Erythroblast (primary cell): ENCODE measurements around the gene KRT2.

Experiments
- DNase-seq, 2 experiments: peaks; one replicate each; lab custom pipeline; 2025; lab: John Stamatoyannopoulos, UW
- GATA1 ChIP-seq: IDR thresholded peaks from 2 replicates; pipeline ENCODE4 v1.6.1; 2011; ENCODE audit warnings: low read depth, mild to moderate bottlenecking, control low read depth, low read length, moderate library complexity
- POLR2A ChIP-seq: IDR thresholded peaks from 2 replicates; pipeline ENCODE4 v1.6.1; 2011; ENCODE audit warnings: mild to moderate bottlenecking, low read length

Gene KRT2

GRCh38 chr12:52663420-52663819 is 11.4 kb upstream of the KRT2 start:
- no peak for TF ChIP-seq GATA1
- no peak for TF ChIP-seq POLR2A
- DNase-seq = no peak

GRCh38 chr12:52662918-52663229 is 10.9 kb upstream of the KRT2 start:
- no peak for DNase-seq
- TF ChIP-seq POLR2A (no peak), GATA1 (no peak)

DNA sequence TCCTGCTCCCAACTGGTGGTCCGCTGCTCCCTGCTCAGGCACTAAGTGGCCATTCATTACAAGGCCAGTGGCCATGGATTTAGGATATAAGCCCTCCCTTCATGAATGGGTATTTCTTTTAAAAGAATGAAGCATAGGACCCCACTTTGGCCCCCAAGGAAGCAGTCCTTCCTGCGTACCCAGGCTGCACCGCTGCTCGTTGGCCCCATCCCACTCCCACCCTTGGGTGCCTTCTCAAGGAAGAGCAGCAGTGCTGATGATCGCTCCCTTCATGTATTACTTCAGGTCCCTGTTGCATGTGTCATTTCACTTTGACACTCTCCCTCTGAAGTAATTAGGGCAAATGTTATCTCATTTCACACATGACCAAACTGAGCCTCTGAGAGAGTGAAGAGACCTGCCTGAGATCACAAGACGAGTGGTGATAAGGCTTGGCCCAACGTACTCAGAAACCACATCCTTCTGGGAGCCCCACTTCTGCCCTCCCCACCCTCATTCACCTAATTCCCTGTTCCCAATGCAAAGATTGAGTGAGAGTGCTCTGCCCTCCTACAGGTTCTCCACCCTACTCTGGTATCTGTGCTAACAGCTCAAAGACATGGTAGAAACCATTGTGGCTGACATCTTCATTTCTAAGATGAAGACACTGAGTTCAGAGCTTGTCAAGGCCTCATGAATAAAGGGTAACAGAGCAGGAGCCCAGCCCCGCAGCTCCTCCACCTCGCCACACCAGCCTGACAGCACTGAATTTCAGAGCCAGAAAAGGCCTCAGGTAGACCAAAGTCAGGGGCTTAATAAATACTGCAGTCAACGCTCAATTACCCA is 10.3 kb upstream of the KRT2 start:
- peak; percentile 95 to 98 for DNase-seq
- TF ChIP-seq POLR2A = peak; percentile 69
- TF ChIP-seq GATA1 = peak; percentile 50

GRCh38 chr12:52661668-52662067 is 9.7 kb upstream of the KRT2 start:
- peak; percentile 61 to 76 for DNase-seq
- TF ChIP-seq POLR2A (no peak), GATA1 (no peak)

DNA sequence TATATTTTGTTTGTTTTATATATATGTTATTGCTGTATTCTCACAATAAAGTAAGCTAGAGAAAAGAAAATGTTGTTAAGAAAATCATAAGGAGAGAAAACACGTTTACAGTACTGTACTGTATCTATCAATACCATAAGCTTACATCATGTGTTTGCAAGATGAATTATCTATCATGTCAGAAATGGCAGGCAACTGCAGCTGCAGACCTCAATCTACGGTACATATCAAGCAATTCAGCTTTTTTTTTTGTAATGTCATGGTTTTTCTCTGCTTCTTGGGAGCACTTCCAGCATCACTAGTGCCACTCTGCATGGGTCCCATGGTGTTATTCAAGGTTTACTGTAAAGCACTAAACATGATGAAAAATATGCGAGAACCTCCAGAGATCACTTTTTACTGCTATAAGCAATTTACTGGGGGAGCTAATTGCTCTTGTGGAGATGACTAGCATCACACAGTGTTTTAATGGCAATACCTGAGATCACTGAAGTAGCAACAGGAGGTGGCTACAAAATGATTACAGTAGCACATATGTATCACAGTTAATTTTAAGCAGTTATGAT is 9.0 kb upstream of the KRT2 start:
- peak; percentile 88 to 94 for DNase-seq
- TF ChIP-seq POLR2A = no peak
- no peak for TF ChIP-seq GATA1

DNA sequence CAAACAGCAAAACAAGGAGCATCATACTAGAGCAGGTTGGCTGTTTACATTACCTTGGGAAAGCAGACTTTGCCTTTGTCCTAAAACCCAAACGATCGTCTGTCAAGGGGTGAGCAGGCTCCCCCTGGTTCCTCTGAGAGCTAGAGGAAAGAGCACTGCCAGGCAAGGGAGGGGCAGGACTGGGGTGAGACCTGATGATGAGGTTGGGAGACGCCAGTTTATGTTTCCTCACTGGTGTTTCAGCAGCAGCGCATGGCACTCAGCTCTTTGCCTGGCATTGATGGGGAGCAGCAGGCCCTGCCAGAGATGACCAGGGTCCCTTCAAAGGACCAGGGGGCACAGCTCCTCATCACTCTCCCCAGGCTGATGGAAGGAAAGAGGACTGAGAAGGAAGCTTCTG is 7.9 kb upstream of the KRT2 start:
- peak in 1 of 2 experiments; percentile 56 for DNase-seq
- TF ChIP-seq POLR2A = no peak
- no peak for TF ChIP-seq GATA1

GRCh38 chr12:52659395-52659794 is 7.4 kb upstream of the KRT2 start:
- DNase-seq = no peak
- no peak for TF ChIP-seq POLR2A
- no peak for TF ChIP-seq GATA1

- TF ChIP-seq POLR2A = no peak
- no peak for TF ChIP-seq GATA1
Observed at GRCh38 chr12:52658196-52658595, 6.2 kb upstream of the KRT2 start.

DNA sequence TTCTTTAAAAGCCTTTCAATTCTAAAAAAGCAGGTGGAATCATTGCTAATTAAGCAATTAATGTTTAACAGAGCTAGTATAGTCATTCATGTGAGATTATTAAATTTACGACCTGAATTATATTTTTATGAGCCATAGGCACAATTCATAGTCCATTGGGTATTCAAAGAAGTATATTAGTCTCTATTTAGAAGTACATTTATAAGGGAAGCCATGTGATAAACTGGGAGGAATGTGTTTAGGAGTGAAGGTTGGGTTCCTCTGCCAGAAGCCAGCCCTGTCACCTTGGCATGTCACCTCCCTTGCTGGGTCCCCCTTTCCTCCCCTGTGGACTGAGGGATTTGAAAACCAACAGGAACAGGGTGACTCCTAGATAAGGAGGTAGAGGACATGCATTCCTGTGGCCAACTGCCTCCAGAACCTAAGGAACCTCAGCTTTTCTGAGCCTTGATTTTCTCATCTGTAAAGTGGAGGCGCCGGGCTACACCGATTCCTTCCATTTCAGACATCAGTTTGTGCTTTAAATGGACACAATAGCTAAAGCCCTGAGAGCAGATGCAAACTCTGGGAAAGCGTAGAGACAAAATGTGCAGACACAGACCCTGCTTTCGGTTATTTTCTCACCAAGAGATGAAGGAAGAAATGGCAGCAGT is 5.4 kb upstream of the KRT2 start:
- DNase-seq = no peak
- no peak for TF ChIP-seq POLR2A
- no peak for TF ChIP-seq GATA1

More at GRCh38 chr12:52658196-52658595, 6.2 kb upstream of the KRT2 start:
- no peak for DNase-seq

DNA sequence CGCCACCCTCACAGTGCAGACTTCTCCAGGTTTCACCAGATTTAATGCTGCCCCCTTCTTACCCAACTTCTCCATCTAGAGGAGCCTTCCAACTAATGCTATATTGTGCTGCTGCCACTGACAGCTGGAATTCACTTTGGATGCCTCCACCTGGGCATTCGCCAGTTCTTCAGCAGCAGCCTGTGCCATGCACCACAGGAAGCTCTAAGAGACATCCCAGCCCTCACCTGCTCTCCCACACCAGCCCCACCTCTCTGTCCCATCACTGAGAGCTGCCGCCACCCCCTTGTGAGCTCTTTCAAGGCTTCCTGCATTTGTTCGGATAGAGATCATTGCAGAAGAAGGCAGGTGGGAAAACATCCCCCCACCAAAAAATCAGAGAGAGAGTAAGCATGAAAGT is 4.6 kb upstream of the KRT2 start:
- no peak for DNase-seq
- TF ChIP-seq POLR2A (no peak), GATA1 (no peak)

DNA sequence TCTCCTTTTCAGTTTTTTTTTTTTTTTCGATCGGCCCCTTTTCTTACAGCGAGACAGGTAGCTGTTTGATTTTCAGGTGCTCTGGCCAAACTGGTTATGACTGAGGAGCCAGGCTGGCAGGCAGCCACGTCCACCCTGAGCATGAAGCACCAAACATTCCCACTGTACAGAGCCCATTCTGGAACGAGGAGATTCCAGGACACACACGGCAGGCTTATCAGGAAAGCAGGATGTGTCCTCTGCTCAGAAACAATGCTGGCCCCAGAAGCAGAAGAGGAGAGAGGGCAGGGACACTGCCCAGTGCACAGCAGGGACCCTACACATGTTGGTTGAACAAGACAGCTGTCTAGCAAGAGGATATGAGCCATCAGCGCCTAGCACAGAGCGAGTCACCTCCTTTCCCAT is 3.7 kb upstream of the KRT2 start:
- DNase-seq = no peak
- TF ChIP-seq GATA1 = no peak
- TF ChIP-seq POLR2A = no peak

DNA sequence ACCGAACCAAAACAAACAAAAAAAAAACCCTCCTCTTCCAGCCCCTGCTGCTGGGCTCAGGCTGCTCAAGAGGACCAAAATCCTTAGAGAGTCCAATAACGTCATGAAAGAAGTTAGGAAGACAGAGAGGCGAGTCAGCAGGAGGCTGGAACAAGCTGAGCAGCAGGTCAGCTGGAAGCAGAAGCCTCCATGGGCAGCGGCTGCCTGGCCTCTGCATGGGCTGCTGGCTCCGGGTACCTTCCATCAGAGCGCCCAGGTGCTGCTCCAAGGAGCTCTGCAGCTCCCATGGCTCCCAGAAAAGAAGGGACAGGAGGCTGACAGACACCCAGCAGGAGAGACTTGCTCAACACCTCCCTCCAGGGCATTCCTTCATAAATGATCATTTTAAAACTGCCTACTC is 3.2 kb upstream of the KRT2 start:
- DNase-seq = no peak
- TF ChIP-seq GATA1 (no peak), POLR2A (no peak)

DNA sequence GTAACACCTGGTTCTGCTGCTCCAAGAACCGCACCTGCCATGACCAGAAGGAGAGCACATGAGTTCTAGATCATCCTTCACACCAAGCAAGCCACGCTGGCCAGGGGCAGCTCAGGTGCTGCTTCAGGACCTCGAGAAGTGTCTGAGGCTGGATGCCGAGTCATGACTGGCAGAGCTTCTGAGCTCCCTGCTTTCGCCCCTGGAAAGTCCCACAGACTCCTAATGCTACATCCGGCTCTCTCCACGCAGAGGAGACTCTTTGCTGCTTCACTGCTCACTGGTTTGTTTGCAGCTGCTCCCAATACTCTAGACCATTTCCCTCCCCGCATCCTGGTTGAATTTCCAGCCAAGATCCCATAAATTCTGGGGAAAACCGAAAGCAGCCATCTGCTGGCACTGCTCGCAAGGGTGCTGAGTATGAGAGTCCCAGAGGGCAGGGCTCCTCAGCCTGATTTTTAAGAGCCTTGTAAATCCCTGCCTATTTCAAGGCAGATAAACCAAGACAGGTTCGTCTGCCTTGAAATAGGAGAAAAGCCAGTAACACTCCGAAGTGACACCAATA is 1.4 kb downstream of the KRT2 start:
- DNase-seq = no peak
- TF ChIP-seq GATA1 = no peak
- TF ChIP-seq POLR2A = no peak

GRCh38 chr12:52649066-52649465 is 2.9 kb downstream of the KRT2 start:
- no peak for DNase-seq
- TF ChIP-seq GATA1 (no peak), POLR2A (no peak)
